ENCODE data around the gene USP27X.
A peak's percentile ranks its signal among the peaks of the same experiment; 100 is the strongest.

USP27X gene

DNA sequence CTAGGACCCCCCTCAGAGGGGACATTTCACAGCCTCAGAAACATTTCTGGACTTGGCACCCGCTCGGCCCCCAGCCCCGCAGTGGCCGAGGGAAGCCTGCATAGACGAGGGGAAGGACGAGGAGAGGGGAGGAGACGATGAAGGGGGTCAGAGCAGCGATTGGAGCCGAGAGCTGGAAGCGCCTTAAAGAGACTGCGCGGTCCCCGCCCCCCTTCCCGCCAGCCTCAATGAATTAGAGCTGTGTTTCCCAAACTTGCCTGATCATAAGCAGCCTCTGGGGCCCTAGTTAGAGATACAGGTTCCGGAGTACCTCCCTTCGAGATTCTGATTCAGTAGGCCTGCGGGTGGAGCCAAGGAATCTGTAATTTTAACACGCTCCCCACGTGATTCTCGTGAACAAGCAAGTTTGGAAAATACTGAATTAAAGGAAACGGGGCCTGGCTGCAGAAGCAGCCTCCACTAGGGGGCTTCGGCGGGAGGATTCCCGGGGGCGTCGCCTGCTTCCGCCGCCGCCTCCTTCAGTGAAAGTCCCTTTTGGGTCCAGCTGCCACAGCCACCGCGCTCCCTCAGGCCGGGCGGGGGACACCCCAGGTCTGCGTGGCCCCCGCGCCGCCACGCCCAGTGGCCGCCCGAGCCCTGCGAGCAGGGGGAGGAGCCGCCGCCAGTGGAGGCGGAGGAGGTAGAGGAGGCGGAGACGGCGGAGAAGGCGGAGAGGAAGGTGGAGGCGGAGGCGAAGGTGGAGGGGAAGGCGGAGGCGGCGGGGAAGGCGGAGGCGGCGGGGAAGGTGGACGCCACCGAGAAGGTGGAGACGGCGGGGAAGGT, at the start of gene USP27X:
Gene USP27X (plus strand): TSS at position 651 of the 822 bp plus-strand sequence. CDS start 824 bp downstream, outside the sequence.
- DNase-seq = peak; percentile 45

DNA sequence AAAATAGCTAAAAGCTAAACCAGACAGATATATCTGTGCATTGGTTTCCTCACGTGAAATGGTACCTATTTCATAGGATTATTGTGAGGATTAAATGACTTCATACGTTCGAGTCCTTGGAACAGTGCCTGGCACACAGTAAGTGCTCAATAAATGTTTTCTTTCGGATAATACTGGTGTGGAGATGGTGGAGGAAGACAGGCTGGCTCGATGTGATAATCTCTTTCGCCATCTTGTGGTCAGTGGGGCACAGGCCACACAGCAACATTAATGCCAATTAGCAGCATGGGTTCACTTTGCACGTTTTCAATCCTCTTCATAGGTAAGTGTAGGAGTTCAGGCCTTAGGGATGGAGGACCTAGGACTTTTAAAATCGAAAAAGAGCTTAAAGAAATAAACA, 40.9 kb upstream of the USP27X start:
- no peak for DNase-seq

DNA sequence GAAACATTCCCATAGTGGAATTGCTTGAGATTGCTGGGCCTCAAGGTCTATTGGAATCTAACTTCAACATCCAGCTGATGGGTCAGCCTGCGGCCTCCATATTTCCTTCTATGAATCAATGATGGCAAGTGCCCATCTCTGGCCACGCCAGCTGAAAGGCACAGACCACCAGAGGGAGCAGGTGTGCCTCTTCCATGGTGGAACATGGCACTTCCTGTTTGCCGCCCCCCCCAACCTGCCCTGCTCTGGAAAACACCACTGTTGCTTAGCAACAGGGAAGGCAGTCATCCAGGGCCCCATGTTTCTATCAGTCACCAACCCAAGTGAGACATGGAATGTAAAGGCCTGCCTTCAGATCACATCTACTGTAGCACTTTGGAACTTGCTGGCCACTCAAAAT, 38.6 kb upstream of the USP27X start:
- peak; percentile 55 for DNase-seq

DNA sequence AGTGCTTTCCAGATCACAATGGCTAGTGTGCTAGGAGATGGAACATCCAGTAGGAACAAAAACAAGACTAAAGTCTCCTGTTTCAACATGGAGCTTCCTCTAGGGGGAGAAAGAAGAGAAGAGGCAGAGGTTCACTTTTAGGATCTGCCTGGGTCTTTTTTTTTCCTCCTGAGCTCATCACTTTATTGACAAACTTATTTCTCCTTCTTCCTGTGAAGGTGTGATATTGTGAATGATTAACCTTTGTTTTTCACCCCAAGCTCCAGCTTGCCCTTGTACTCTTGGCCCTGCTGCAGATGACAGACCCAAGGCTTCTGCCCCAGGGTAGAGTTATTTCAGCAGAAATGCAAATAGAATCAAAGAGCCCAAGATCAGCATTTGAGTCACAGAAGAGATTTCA, 36.7 kb upstream of the USP27X start:
- no peak for DNase-seq

- DNase-seq = peak; percentile 78
Observed at GRCh38 chrX:49844611-49845010, 34.7 kb upstream of the USP27X start.

GRCh38 chrX:49845701-49846403, 33.4 kb upstream of the USP27X start:
- no peak for DNase-seq

DNA sequence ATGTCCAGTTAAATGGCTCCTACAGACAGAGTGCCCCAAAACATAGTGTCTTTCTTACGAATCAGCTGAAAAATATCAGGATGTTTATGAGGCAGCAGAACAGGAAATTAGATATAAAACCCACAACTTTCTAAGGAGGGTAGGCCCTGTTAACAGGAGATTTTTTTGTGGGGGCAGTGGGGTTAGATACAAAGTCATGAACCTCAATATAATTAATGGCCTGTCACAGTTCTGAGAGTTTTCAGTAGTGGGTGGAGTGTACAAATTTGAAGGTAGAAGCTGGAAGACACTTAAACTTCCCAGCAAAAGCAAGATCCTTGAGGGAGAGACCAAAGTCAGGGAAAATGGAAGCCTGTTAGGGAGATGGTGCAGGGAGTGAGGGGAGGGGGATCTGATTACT, 32.8 kb upstream of the USP27X start:
- DNase-seq = no peak

DNA sequence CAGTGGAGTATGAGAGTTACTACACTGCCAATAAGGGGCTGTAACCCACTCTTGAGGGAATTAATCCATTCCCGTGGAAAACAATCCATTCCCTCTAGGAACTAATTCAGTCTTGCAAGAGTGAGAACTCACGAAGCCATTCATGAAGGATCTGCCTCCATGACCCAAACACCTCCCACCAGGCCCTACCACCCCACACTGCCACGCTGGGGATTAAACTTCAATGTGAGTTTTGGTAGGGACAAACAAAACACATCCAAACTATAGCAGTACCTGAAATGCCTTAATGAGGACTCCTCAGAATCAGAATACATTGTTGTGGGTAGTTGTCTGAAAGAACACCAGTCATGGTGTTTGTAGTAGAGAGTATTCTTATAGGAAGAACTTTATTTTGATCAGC, 31.0 kb upstream of the USP27X start:
- no peak for DNase-seq

DNA sequence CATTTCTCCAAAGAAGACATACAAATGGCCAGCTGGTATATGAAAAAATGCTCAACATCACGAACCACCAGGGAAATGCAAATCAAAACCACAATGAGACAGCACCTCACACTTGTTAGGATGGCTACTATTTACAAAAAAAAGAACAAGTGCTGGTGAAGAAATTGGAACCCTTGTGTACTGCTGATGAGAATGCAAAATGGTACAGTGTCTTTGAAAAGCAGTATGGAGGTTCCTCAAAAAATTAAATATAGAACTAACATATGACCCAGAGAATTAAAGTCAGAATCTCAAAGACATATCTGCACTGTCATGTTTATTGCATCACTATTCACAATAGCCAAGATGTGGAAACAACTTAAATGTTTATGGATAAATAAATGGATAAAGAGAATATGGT, 29.3 kb upstream of the USP27X start:
- no peak for DNase-seq

DNA sequence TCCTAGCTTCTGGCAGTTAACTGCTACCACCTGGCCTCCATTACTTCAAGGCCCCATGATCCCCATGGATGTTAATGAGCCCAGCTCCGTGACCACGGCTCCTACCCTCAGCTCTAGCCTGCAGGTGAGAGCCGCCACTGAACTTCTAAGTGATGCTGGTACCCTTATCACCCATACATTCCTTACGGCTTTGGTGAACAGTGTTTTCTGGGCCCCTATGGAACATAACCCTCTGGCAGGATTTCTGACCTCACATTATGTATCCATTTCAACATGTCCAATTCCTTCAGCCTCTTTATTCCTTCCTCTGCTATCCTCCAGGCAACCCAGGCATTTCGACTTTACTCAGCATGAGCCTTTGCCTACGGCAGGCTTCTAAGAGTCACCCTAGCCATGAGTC, 25.6 kb upstream of the USP27X start:
- no peak for DNase-seq

DNA sequence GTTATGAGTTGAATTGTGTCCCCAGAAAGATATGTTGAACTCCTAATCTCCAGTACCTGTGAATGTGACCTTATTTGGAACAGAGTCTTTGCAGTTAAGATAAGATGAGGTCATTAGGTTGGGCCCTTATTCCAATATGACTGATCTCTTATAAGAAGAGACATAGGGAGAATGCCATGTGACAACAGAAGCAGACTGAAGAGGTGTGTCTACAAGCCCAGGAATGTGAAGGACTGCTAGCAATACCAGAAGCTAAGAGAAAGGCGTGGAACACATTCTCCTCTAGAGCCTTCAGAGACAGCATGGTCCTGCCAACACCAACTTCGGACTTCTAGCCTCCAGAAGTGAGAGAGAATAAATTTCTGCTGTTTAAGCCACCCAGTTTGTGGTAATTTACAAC, 22.5 kb upstream of the USP27X start:
- no peak for DNase-seq

GRCh38 chrX:49858341-49858740, 20.9 kb upstream of the USP27X start:
- DNase-seq = no peak

GRCh38 chrX:49859491-49859890, 19.8 kb upstream of the USP27X start:
- no peak for DNase-seq

- DNase-seq = no peak
Observed at GRCh38 chrX:49860867-49861535, 18.3 kb upstream of the USP27X start.

GRCh38 chrX:49862093-49862492, 17.2 kb upstream of the USP27X start:
- DNase-seq = no peak

- no peak for DNase-seq
Observed at GRCh38 chrX:49868739-49869138, 10.5 kb upstream of the USP27X start.

DNA sequence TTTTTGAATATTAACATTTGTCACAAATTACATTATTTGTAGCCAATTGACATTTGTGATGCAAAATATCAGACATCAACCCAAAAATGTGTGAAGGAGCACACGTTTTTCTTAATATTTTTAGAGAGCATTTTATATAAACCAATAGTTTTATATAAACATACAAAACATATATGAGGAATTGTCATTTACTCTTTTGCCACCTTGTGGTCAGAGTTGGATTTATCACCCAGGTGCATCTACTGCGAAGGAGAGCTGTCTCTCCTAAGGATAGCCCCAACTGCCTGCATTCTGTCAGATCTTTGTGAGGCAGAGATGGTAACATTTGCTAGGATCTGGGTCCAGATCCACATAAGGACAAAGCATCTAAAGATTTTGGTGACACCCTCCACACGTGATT, 2.5 kb upstream of the USP27X start:
- DNase-seq = no peak

GRCh38 chrX:49877397-49878101, 1.7 kb upstream of the USP27X start:
- DNase-seq = peak; percentile 14

- no peak for DNase-seq
Observed at GRCh38 chrX:49878128-49878833, 1.0 kb upstream of the USP27X start.

DNA sequence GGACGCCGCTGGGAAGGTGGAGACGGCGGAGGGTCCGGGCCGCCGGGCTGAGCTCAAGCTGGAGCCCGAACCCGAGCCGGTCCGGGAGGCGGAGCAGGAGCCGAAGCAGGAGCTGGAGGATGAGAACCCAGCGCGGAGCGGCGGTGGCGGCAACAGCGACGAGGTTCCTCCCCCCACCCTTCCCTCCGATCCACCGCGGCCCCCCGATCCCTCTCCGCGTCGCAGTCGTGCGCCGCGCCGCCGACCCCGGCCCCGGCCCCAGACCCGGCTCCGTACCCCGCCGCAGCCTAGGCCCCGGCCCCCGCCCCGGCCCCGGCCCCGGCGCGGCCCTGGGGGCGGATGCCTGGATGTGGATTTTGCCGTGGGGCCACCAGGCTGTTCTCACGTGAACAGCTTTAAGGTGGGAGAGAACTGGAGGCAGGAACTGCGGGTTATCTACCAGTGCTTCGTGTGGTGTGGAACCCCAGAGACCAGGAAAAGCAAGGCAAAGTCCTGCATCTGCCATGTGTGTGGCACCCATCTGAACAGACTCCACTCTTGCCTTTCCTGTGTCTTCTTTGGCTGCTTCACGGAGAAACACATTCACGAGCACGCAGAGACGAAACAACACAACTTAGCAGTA, 483 bp downstream of the USP27X start:
- DNase-seq = no peak

GRCh38 chrX:49880668-49881067, 1.4 kb downstream of the USP27X start:
- DNase-seq = no peak

- peak; percentile 19 for DNase-seq
Observed at GRCh38 chrX:49884290-49884862, 5.1 kb downstream of the USP27X start.

All from NCI-H774 (cell line).